Lung (tissue), 12 donors: ENCODE measurements around the gene SAFB2. TPM values are rescaled to one million over a fixed set of nuclear protein-coding genes. Genes with fewer than 3 reads are reported as not detected.
"Not testable (repeated sequence)": the region's sequence is repeated elsewhere in the genome, so short reads cannot be mapped to it uniquely, and the experiment has no call there.

ENCODE experiments used
- ATAC-seq: fragments of 200-7000 bp; cut with Tn5 transposase; one replicate; pipeline ENCODE4 v1.9.1; 2020; ENCODE audit warnings: moderate number of reproducible peaks; ENCODE audit not compliant: insufficient read depth, low FRiP score
- DNase-seq, 3 donors: peaks; one replicate each; pipeline ENCODE4 v3.0.0-alpha.2; 2013 to 2017
- H3K27ac ChIP-seq, 2 donors: one replicate each; pipeline ENCODE4 v1.5.1; 2013; ENCODE audit warnings: mild to moderate bottlenecking in 2 of 2, moderate library complexity in 2 of 2, control low read depth in 1 of 2, inconsistent platforms in 1 of 2, low read depth in 1 of 2, low read length in 1 of 2
- H3K27me3 ChIP-seq, 3 donors: one replicate each; pipeline ENCODE4 v1.5.1; 2013; ENCODE audit warnings: low read length in 2 of 3; ENCODE audit not compliant: control insufficient read depth in 3 of 3, insufficient read depth in 3 of 3
- H3K36me3 ChIP-seq, 4 donors: one replicate each; pipeline ENCODE4 v1.5.1; 2013; ENCODE audit warnings: low read length in 4 of 4, mild to moderate bottlenecking in 1 of 4, moderate library complexity in 1 of 4; ENCODE audit not compliant: control insufficient read depth in 4 of 4, insufficient read depth in 4 of 4
- H3K4me1 ChIP-seq, 5 donors: one replicate each; pipeline ENCODE4 v1.5.1; 2013; ENCODE audit warnings: low read length in 5 of 5, mild to moderate bottlenecking in 2 of 5, moderate library complexity in 1 of 5; ENCODE audit not compliant: control insufficient read depth in 5 of 5, insufficient read depth in 5 of 5
- H3K4me3 ChIP-seq: one replicate; pipeline ENCODE4 v1.5.1; 2013; ENCODE audit warnings: mild to moderate bottlenecking, control low read depth, moderate library complexity
- H3K9ac ChIP-seq, 2 donors: one replicate each; pipeline ENCODE4 v1.5.1; 2013; ENCODE audit warnings: low read length in 2 of 2, control low read depth in 1 of 2; ENCODE audit not compliant: insufficient read depth in 1 of 2
- H3K9me3 ChIP-seq, 4 donors: one replicate each; pipeline ENCODE4 v1.5.1; 2013; ENCODE audit warnings: low read length in 3 of 4, mild to moderate bottlenecking in 1 of 4, moderate library complexity in 1 of 4; ENCODE audit not compliant: control insufficient read depth in 4 of 4, insufficient read depth in 3 of 4
- CTCF ChIP-seq: IDR thresholded peaks from 2 replicates; pipeline ENCODE4 v1.5.1; 2012; ENCODE audit warnings: mild to moderate bottlenecking; ENCODE audit errors: control extremely low read depth, extremely low read depth
- WGBS, 2 donors: extraction: QIAGEN DNeasy Blood & Tissue Kit; methylation state at CpG; one replicate each; pipeline ENCODE4 v1.1.7; 2013; 5-methylcytosine and 5-hydroxymethylcytosine counted together
- polyA plus RNA-seq, 2 donors: library from polyadenylated mRNA; stranded (reverse); fragments of 200-250 nt; gene quantifications; one replicate each; pipeline ENCODE4 v1.2.1, GENCODE V29; 2013
- total RNA-seq, 2 donors: library from RNA; depleted of rRNA in 1 of 2; stranded (reverse); fragments of >200 nt in 1 of 2; gene quantifications; one replicate each; pipeline ENCODE4 v1.2.1, GENCODE V29; 2014 to 2021
- donor health status: control.
- donor health status: control.
- donor health status: Bipolar disorder and iron deficiency.
- donor health status: healthy.
- donor health status: DM: yes; HTN: yes; CAD: no.

The SAFB2 gene
- total and polyA plus RNA-seq, 4 donors = 39.7 to 88.6 (median 68.5) TPM

- no peak overlapping the region for H3K9ac ChIP-seq
- no peaks in the 10 kb centered on the region for H3K9me3 ChIP-seq
- TF ChIP-seq CTCF = no peak
- 96% methylated on average over 16 of the region's 16 CpGs for WGBS, 2 donors
- H3K27ac ChIP-seq = no peak overlapping the region
- H3K4me1 ChIP-seq = no peaks in the 10 kb centered on the region
- no peaks in the 10 kb centered on the region for H3K27me3 ChIP-seq
- ATAC-seq = no peak
- no peak overlapping the region for H3K4me3 ChIP-seq
- H3K36me3 ChIP-seq = peaks cover 26 to 58% (median 51%) of the 10 kb centered on the region in 4 donors
- no peak for DNase-seq
These were observed 12.6 kb downstream of the SAFB2 start for GRCh38 chr19:5609881-5610448.

GRCh38 chr19:5608766-5609165 is 13.8 kb downstream of the SAFB2 start:
- WGBS, 2 donors = 97 to 98% methylated on average over 9 of the region's 9 CpGs
- not testable (repeated sequence) for H3K9me3 ChIP-seq, H3K9ac ChIP-seq, H3K27ac ChIP-seq, H3K4me3 ChIP-seq, DNase-seq, ATAC-seq, H3K4me1 ChIP-seq, H3K27me3 ChIP-seq
- peaks cover 28 to 63% (median 46%) of the 10 kb centered on the region in 4 donors for H3K36me3 ChIP-seq

GRCh38 chr19:5608291-5608690 is 14.3 kb downstream of the SAFB2 start:
- Histone ChIP-seq H3K9me3 (no peaks in the 10 kb centered on the region), H3K36me3 (peaks cover 28 to 62% (median 43%) of the 10 kb centered on the region in 4 donors), H3K4me3 (no peak overlapping the region), H3K27me3 (no peaks in the 10 kb centered on the region), H3K4me1 (no peaks in the 10 kb centered on the region), H3K9ac (no peak overlapping the region), H3K27ac (no peak overlapping the region)
- TF ChIP-seq CTCF = no peak
- DNase-seq (no peak), ATAC-seq (no peak)
- 93 to 97% methylated on average over 10 of the region's 10 CpGs for WGBS, 2 donors

GRCh38 chr19:5607318-5608275 is 15.0 kb downstream of the SAFB2 start:
- Histone ChIP-seq H3K9ac (no peak overlapping the region), H3K4me1 (no peaks in the 10 kb centered on the region), H3K36me3 (peaks cover 28 to 59% (median 38%) of the 10 kb centered on the region in 4 donors), H3K27me3 (no peaks in the 10 kb centered on the region), H3K27ac (no peak overlapping the region), H3K9me3 (no peaks in the 10 kb centered on the region), H3K4me3 (no peak overlapping the region)
- 92 to 94% methylated on average over 16 of the region's 16 CpGs for WGBS, 2 donors
- TF ChIP-seq CTCF = no peak
- DNase-seq (no peak), ATAC-seq (no peak)
